HCT116 (cell line): Measurements from ENCODE around the gene DNAJC18. TPM values are rescaled to one million over a fixed set of nuclear protein-coding genes. Genes with fewer than 3 reads are reported as not detected.

Experiments
- ATAC-seq: fragments of 200-7000 bp; cut with Tn5 transposase; 2 replicates; pipeline ENCODE4 v1.9.1; 2020; ENCODE audit warnings: mild to moderate bottlenecking, moderate library complexity
- BruUV-seq: library from RNA; stranded (reverse); fragments of 400-500 nt; replicated peaks from 2 replicates; lab custom pipeline; 2021; lab: Mats Ljungman, UMichigan
- CTCF ChIA-PET: fragments of 300-600 bp; sonication (Branson Sonifier 250); formaldehyde crosslinking; loops from one replicate; lab custom pipeline; 2021; ENCODE audit warnings: antibody characterized with exemption; lab: Charles Lee
- POLR2A ChIA-PET: fragments of 300-600, 350-600 bp; sonication (Branson Sonifier 250); formaldehyde crosslinking; loops from one replicate; lab custom pipeline; 2021; ENCODE audit warnings: antibody characterized with exemption; lab: Charles Lee
- RAD21 ChIA-PET, 2 experiments: fragments of 300-600 bp; sonication (Branson Sonifier 250); formaldehyde crosslinking; loops; one replicate each; lab custom pipeline; 2023; ENCODE audit warnings: low total read pairs in 2 of 2; ENCODE audit not compliant: uncharacterized antibody in 2 of 2, unreplicated experiment in 2 of 2, low non-redundant PET in 1 of 2; lab: Charles Lee
- DNase-seq: peaks from one replicate; pipeline ENCODE4 v3.0.0-alpha.2; 2010; ENCODE audit warnings: low read depth, low spot score
- H2AFZ ChIP-seq: fragments of 200-600 bp; shearing (Covaris generic), sonication (generic); 2 replicates; pipeline ENCODE4 v1.6.1; 2017; ENCODE audit warnings: low read depth, mixed run types, mixed read lengths, antibody characterized with exemption, low read length; ENCODE audit not compliant: poor library complexity, severe bottlenecking
- H3K27ac ChIP-seq: 2 replicates; pipeline ENCODE4 v1.5.1; 2012; ENCODE audit warnings: low read depth, low read length
- H3K27me3 ChIP-seq: fragments of 200-600 bp; sonication (generic); 2 replicates; pipeline ENCODE4 v1.6.1; 2016; ENCODE audit warnings: mixed run types, low read length, mixed read lengths; ENCODE audit not compliant: insufficient read depth
- H3K36me3 ChIP-seq, 2 experiments: fragments of 200-500 bp in 1 of 2; fragments of 200-600 bp in 1 of 2; sonication (Bioruptor generic) in 1 of 2; sonication (generic) in 1 of 2; 2 replicates each; pipeline versions ENCODE4 v1.5.1 to v1.6.1; 2014 to 2016; ENCODE audit warnings: low read length in 2 of 2, inconsistent platforms in 1 of 2, mixed read lengths in 1 of 2, mixed run types in 1 of 2; ENCODE audit not compliant: insufficient read depth in 2 of 2, control insufficient read depth in 1 of 2
- H3K4me1 ChIP-seq, 2 experiments: fragments of 200-600 bp in 1 of 2; sonication (generic) in 1 of 2; 2 replicates each; pipeline versions ENCODE4 v1.5.1 to v1.6.1; 2012 to 2017; ENCODE audit warnings: low read length in 2 of 2, inconsistent platforms in 1 of 2, mild to moderate bottlenecking in 1 of 2, mixed read lengths in 1 of 2, mixed run types in 1 of 2, moderate library complexity in 1 of 2; ENCODE audit not compliant: insufficient read depth in 2 of 2, control insufficient read depth in 1 of 2
- H3K4me2 ChIP-seq: fragments of 200-600 bp; sonication (generic); 2 replicates; pipeline ENCODE4 v1.6.1; 2017; ENCODE audit warnings: mixed run types, low read length, mixed read lengths
- H3K4me3 ChIP-seq, 2 experiments: fragments of 200-600 bp in 1 of 2; sonication (generic) in 1 of 2; replicated peaks in 1 of 2; 2 replicates each; pipeline ENCODE4 v1.5.1; 2011 to 2016; ENCODE audit warnings: low read length in 2 of 2, control low read depth in 1 of 2, low read depth in 1 of 2, mild to moderate bottlenecking in 1 of 2, mixed read lengths in 1 of 2, mixed run types in 1 of 2
- H3K79me2 ChIP-seq: fragments of 200-600 bp; sonication (generic); 2 replicates; pipeline ENCODE4 v1.6.1; 2017; ENCODE audit warnings: mild to moderate bottlenecking, mixed run types, low read length, moderate library complexity, mixed read lengths; ENCODE audit not compliant: insufficient read depth
- H3K9ac ChIP-seq: fragments of 200-600 bp; sonication (generic); 2 replicates; pipeline ENCODE4 v1.6.1; 2016; ENCODE audit warnings: low read length, mixed read lengths
- H3K9me2 ChIP-seq: fragments of 200-600 bp; sonication (generic), shearing (Covaris generic); 2 replicates; pipeline ENCODE4 v1.6.1; 2017; ENCODE audit warnings: mixed run types, mild to moderate bottlenecking, moderate library complexity; ENCODE audit not compliant: insufficient read depth
- H3K9me3 ChIP-seq, 2 experiments: fragments of 200-500 bp in 1 of 2; fragments of 200-600 bp in 1 of 2; sonication (Bioruptor generic) in 1 of 2; sonication (generic) in 1 of 2; 2 replicates each; pipeline ENCODE4 v1.6.1; 2014 to 2017; ENCODE audit warnings: low read length in 2 of 2, mixed read lengths in 2 of 2, inconsistent platforms in 1 of 2, low read depth in 1 of 2, mild to moderate bottlenecking in 1 of 2, mixed run types in 1 of 2, moderate library complexity in 1 of 2; ENCODE audit not compliant: control insufficient read depth in 1 of 2, insufficient read depth in 1 of 2
- H4K20me1 ChIP-seq: fragments of 200-600 bp; sonication (generic), shearing (Covaris generic); 2 replicates; pipeline ENCODE4 v1.6.1; 2017; ENCODE audit warnings: mixed run types, mild to moderate bottlenecking, moderate library complexity; ENCODE audit not compliant: insufficient read depth
- ATF3 ChIP-seq: IDR thresholded peaks from 2 replicates; pipeline ENCODE4 v1.6.1; 2012
- CBX3 ChIP-seq: IDR thresholded peaks from 2 replicates; pipeline ENCODE4 v1.6.1; 2012; ENCODE audit warnings: low read depth
- CTCF ChIP-seq, 3 experiments: fragments of 200-600 bp in 1 of 3; sonication (generic) in 1 of 3; IDR thresholded peaks in 2 of 3; conservative IDR thresholded peaks in 1 of 3; 2 replicates each; pipeline ENCODE4 v1.5.1; 2012 to 2017; ENCODE audit warnings: low read depth in 2 of 3, low read length in 2 of 3, antibody characterized with exemption in 1 of 3, borderline replicate concordance in 1 of 3, control low read depth in 1 of 3, mild to moderate bottlenecking in 1 of 3, mixed read lengths in 1 of 3, mixed run types in 1 of 3, moderate library complexity in 1 of 3; ENCODE audit not compliant: insufficient read depth in 1 of 3
- EGR1 ChIP-seq: IDR thresholded peaks from 2 replicates; pipeline ENCODE4 v1.6.1; 2012; ENCODE audit warnings: low read depth
- ELF1 ChIP-seq: IDR thresholded peaks from 2 replicates; pipeline ENCODE4 v1.6.1; 2012; ENCODE audit warnings: low read depth, borderline replicate concordance
- EZH2phosphoT487 ChIP-seq: fragments of 200-600 bp; IDR thresholded peaks from 2 replicates; pipeline ENCODE4 v1.6.1; 2018; ENCODE audit warnings: antibody characterized with exemption, borderline replicate concordance
- FOSL1 ChIP-seq: IDR thresholded peaks from 2 replicates; pipeline ENCODE4 v1.6.1; 2012; ENCODE audit warnings: low read depth
- MAX ChIP-seq: IDR thresholded peaks from 2 replicates; pipeline ENCODE4 v1.6.1; 2012
- POLR2A ChIP-seq: IDR thresholded peaks from 2 replicates; pipeline ENCODE4 v1.7.0; 2011; ENCODE audit warnings: borderline replicate concordance; ENCODE audit not compliant: insufficient read depth, insufficient read length; ENCODE audit errors: extremely low read depth
- POLR2AphosphoS5 ChIP-seq: IDR thresholded peaks from 2 replicates; pipeline ENCODE4 v1.6.1; 2011; ENCODE audit warnings: mild to moderate bottlenecking, low read depth, low read length, moderate library complexity
- REST ChIP-seq: IDR thresholded peaks from 2 replicates; pipeline ENCODE4 v1.6.1; 2012; ENCODE audit warnings: low read depth
- SIN3A ChIP-seq: IDR thresholded peaks from 2 replicates; pipeline ENCODE4 v1.6.1; 2012; ENCODE audit warnings: low read depth
- SP1 ChIP-seq: IDR thresholded peaks from 2 replicates; pipeline ENCODE4 v1.6.1; 2012; ENCODE audit warnings: low read depth
- SRF ChIP-seq: IDR thresholded peaks from 2 replicates; pipeline ENCODE4 v1.6.1; 2012; ENCODE audit warnings: low read depth
- TCF7L2 ChIP-seq: IDR thresholded peaks from 2 replicates; pipeline ENCODE4 v1.7.0; 2011; ENCODE audit warnings: borderline replicate concordance, inconsistent platforms; ENCODE audit not compliant: insufficient read depth, insufficient read length; ENCODE audit errors: extremely low read depth
- ZBTB33 ChIP-seq: IDR thresholded peaks from 2 replicates; pipeline ENCODE4 v1.6.1; 2011; ENCODE audit warnings: mild to moderate bottlenecking, low read length, moderate library complexity; ENCODE audit not compliant: insufficient replicate concordance; ENCODE audit errors: extremely low read depth
- ZFX ChIP-seq: fragments of 450-650 bp; IDR thresholded peaks from 2 replicates; pipeline ENCODE4 v1.6.1; 2017
- ZNF274 ChIP-seq: fragments of 200-500 bp; sonication (Bioruptor generic); IDR thresholded peaks from 2 replicates; pipeline ENCODE4 v1.6.1; 2014; ENCODE audit warnings: mild to moderate bottlenecking, low read depth, low read length, inconsistent platforms
- intact Hi-C: fragments of 100-400 bp; cut with micrococcal nuclease; formaldehyde crosslinking; loops from 2 replicates; pipeline ENCODE4 v1.10.0; 2022
- total RNA-seq: library from RNA; stranded (reverse); gene quantifications from one replicate; pipeline ENCODE4 v1.2.1, GENCODE V29; 2021; ENCODE audit not compliant: unreplicated experiment

DNAJC18 gene
- total RNA-seq, 1 experiment from 2014 or later, result 5.7 TPM

- Histone ChIP-seq H3K79me2 (peaks cover 8% of the 10 kb centered on the region; the same call in 1 of the 2 replicates), H3K36me3 (no peaks in the 10 kb centered on the region), H3K27me3 (no peaks in the 10 kb centered on the region), H3K4me1 (peaks cover 15 to 40% of the 10 kb centered on the region in 2 experiments), H3K9me2 (no peaks in the 10 kb centered on the region), H3K4me2 (no peak within 1 kb of the TSS; the same call in 1 of the 2 replicates), H3K9ac (0 out of 2 replicates have a peak within 1 kb of the TSS, but pooled peaks have one; percentile 89), H3K4me3 (no peak within 1 kb of the TSS), H2AFZ (no peak within 1 kb of the TSS), H3K9me3 (no peaks in the 10 kb centered on the region), H3K27ac (peak within 1 kb of the TSS; percentile 82; the same call in 1 of the 2 replicates), H4K20me1 (no peaks in the 10 kb centered on the region)
- no TSS peak for BruUV-seq
- intact Hi-C loops, result loop anchor here (5.0 kb wide), 1 partner anchor 813 kb away; the partner anchor contains the start of gene HSPA9
- ChIA-PET POLR2A (interaction anchor here (0.9 kb wide), 1 partner anchor 16 kb away, joined by 4 read pairs; no protein-coding TSS in a partner anchor), RAD21 (no interaction called here), CTCF (interaction anchor here (1.6 kb wide), 1 partner anchor 16 kb away, joined by 3 read pairs; no protein-coding TSS in a partner anchor)
- DNase-seq (no peak), ATAC-seq (no peak)
- no peak for TF ChIP-seq ZBTB33
- no peak for TF ChIP-seq CBX3
- TF ChIP-seq SP1, result no peak
- TF ChIP-seq SRF, result no peak
- no peak for TF ChIP-seq EGR1
- TF ChIP-seq SIN3A, result no peak
- no peak for TF ChIP-seq REST
- TF ChIP-seq MAX, result no peak
- TF ChIP-seq ZFX, result no peak
- no peak for TF ChIP-seq CTCF (IDR thresholded peaks at IDR 0.05 in 2 of 3, conservative IDR thresholded peaks at IDR 0.05 in 1 of 3; ENCODE audit: borderline replicate concordance in 1 of 3, insufficient read depth in 1 of 3, low read depth in 2 of 3, low read length in 2 of 3)
- TF ChIP-seq POLR2AphosphoS5, result no peak
- no peak for TF ChIP-seq FOSL1
- TF ChIP-seq EZH2phosphoT487, result no peak
- TF ChIP-seq TCF7L2, result no peak
- TF ChIP-seq ATF3, result no peak
- TF ChIP-seq POLR2A, result no peak
- no peak for TF ChIP-seq ELF1
- TF ChIP-seq ZNF274, result no peak
These were observed 49.4 kb downstream of the DNAJC18 start, which contains the start of gene MZB1 for GRCh38 chr5:139389701-139390638. MZB1 (minus strand) TSS chr5:139389913; CDS start chr5:139389856, 57 bp downstream.
